Activated naive CD8-positive, alpha-beta T cell treated with anti-CD3 and anti-CD28 coated beads for 36 hours (primary cell): ENCODE results near the gene FADD. TPM values are rescaled to one million over a fixed set of nuclear protein-coding genes. Genes with fewer than 3 reads are reported as not detected.

Experiments
- DNase-seq: peaks from one replicate; pipeline ENCODE4 v3.0.0; 2021
- H3K27ac Mint-ChIP-seq: one replicate; pipeline ENCODE4 v1.8.0; 2022; ENCODE audit warnings: mild to moderate bottlenecking, moderate library complexity, mixed read lengths
- H3K27me3 Mint-ChIP-seq: one replicate; pipeline ENCODE4 v1.8.0; 2022; ENCODE audit warnings: mild to moderate bottlenecking, mixed read lengths
- H3K36me3 Mint-ChIP-seq: one replicate; pipeline ENCODE4 v1.8.0; 2021; ENCODE audit warnings: mild to moderate bottlenecking, mixed read lengths
- H3K4me1 Mint-ChIP-seq: one replicate; pipeline ENCODE4 v1.8.0; 2021; ENCODE audit warnings: mixed read lengths
- H3K4me3 Mint-ChIP-seq: one replicate; pipeline ENCODE4 v1.8.0; 2022; ENCODE audit warnings: mild to moderate bottlenecking, moderate library complexity, mixed read lengths
- H3K9me3 Mint-ChIP-seq: one replicate; pipeline ENCODE4 v1.8.0; 2022; ENCODE audit warnings: mixed read lengths
- total RNA-seq, 2 experiments: library from RNA; stranded (reverse); gene quantifications; one replicate each; pipeline ENCODE4 v1.2.3, GENCODE V29; 2021

FADD gene
- total RNA-seq, 2 experiments from 2014 or later = 31.5 to 32.7 TPM

- H3K9me3 Mint-ChIP-seq = no peaks in the 10 kb centered on the region
- no peak overlapping the region for H3K4me3 Mint-ChIP-seq
- H3K4me1 Mint-ChIP-seq = no peaks in the 10 kb centered on the region
- no peak for DNase-seq
- no peaks in the 10 kb centered on the region for H3K36me3 Mint-ChIP-seq
- H3K27ac Mint-ChIP-seq = no peak overlapping the region
- peaks cover 10% of the 10 kb centered on the region for H3K27me3 Mint-ChIP-seq
These were observed 32.4 kb upstream of the FADD start for GRCh38 chr11:70170596-70171210.

DNA sequence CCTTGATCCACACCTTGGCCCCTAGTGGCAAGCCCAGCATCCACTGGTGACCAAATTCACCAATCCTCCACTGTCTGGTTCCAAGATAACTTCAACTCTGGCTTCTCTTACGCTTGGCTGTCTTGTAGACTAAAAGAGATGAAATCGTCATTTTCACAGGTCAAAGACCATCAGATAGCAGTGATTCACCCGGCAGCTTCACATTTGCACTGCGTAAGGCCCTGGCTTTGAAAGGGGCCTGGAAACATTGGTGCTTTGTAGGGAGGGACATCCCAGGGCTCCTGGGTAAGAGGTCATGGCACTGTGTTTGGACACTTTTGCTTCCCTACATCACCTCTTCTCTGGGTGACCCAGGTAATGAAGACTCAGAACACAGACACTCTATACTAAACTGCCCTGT lies 30.1 kb upstream of the FADD start:
- H3K9me3 Mint-ChIP-seq = no peaks in the 10 kb centered on the region
- H3K36me3 Mint-ChIP-seq = no peaks in the 10 kb centered on the region
- no peak for DNase-seq
- peaks cover 4% of the 10 kb centered on the region for H3K27me3 Mint-ChIP-seq
- no peak overlapping the region for H3K4me3 Mint-ChIP-seq
- no peaks in the 10 kb centered on the region for H3K4me1 Mint-ChIP-seq
- H3K27ac Mint-ChIP-seq = no peak overlapping the region

- Mint-ChIP-seq H3K27ac (no peak overlapping the region), H3K4me3 (no peak overlapping the region), H3K4me1 (no peaks in the 10 kb centered on the region), H3K27me3 (no peaks in the 10 kb centered on the region), H3K36me3 (no peaks in the 10 kb centered on the region), H3K9me3 (no peaks in the 10 kb centered on the region)
- DNase-seq = no peak
These were observed 28.4 kb upstream of the FADD start for GRCh38 chr11:70174547-70175235.

DNA sequence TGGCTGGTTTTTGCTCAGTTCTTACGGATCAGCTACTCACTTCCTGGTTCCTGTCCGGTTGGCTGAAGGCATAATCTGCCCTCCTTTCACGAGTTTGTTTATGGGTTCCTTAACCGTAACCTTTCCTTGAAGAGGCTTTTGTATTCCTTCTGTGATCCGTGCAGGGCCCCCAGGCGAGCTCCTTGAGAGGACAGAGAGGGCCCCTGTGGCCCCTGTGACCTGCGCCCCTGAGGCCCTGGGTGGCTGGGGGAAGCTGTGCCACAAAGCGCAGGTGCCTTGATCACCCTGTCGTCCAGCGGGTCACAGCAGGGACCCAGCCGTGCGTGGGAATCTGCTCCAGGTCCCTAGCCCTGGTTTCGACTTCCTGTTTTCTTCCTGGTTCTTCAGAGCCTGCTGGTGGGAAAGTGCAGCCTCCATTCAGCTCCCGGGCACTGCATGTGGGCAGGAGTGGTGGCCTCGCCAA lies 27.8 kb upstream of the FADD start:
- no peaks in the 10 kb centered on the region for H3K27me3 Mint-ChIP-seq
- no peaks in the 10 kb centered on the region for H3K4me1 Mint-ChIP-seq
- H3K36me3 Mint-ChIP-seq = no peaks in the 10 kb centered on the region
- no peak overlapping the region for H3K27ac Mint-ChIP-seq
- DNase-seq = no peak
- H3K9me3 Mint-ChIP-seq = no peaks in the 10 kb centered on the region
- H3K4me3 Mint-ChIP-seq = no peak overlapping the region

DNA sequence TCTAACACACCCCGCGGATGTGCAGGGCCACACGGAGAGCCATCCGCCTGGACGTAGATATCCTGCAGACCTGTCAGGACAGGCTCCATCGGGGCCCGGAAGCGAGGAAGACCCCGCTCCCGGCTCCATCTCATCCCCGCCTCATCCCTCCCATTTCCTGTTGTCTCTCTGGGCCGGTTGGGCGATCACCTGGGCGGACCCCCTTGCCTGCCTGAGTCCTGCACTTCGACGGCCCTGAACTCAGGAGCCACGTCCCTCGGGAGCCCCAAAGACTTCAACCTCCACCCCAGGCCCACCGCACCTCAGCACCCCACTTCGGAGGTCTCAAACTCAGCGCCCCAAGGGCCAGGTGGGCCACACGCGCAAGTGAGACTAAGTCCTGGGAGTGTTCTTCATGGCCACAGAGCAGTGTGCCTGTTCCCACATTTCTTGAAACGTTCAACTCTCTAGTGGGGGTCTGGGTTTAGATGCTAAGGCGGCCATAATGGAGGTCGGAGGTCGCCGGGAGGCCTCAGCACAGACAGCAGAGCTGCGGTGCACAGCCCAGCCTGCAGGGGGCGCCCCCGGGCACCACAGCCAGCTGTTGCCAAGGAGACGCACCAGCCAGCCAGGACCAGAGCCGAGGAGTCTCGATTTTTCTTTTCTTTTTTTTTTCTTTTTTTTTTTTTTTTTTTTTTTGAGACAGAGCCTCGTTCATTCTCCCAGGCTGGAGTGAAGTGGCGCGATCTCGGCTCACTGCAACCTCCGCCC lies 26.0 kb upstream of the FADD start:
- Mint-ChIP-seq H3K27ac (no peak overlapping the region), H3K4me1 (no peaks in the 10 kb centered on the region), H3K27me3 (no peaks in the 10 kb centered on the region), H3K36me3 (no peaks in the 10 kb centered on the region), H3K9me3 (no peaks in the 10 kb centered on the region), H3K4me3 (no peak overlapping the region)
- DNase-seq = peak; percentile 63

GRCh38 chr11:70180906-70181305 lies 22.2 kb upstream of the FADD start:
- no peaks in the 10 kb centered on the region for H3K4me1 Mint-ChIP-seq

DNA sequence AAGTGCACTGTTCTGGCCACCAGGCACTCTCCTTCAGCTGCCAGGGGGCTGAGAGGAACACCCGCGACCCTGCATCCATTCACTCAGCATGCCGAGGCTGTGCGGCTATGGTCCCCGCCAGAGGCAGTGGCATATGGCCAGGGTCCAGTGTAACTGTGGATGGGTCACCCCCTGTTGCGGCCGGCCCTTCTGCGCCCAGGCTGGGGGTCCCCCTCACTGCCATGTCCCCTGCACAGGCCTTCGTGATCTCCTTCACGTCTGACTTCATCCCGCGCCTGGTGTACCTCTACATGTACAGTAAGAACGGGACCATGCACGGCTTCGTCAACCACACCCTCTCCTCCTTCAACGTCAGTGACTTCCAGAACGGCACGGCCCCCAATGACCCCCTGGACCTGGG lies 20.8 kb upstream of the FADD start:
- H3K9me3 Mint-ChIP-seq = no peaks in the 10 kb centered on the region
- no peaks in the 10 kb centered on the region for H3K36me3 Mint-ChIP-seq
- H3K4me3 Mint-ChIP-seq = no peak overlapping the region
- no peak overlapping the region for H3K27ac Mint-ChIP-seq
- no peaks in the 10 kb centered on the region for H3K27me3 Mint-ChIP-seq
- DNase-seq = no peak
- no peaks in the 10 kb centered on the region for H3K4me1 Mint-ChIP-seq

More at GRCh38 chr11:70180906-70181305, 22.2 kb upstream of the FADD start:
- H3K9me3 Mint-ChIP-seq = no peaks in the 10 kb centered on the region
- H3K36me3 Mint-ChIP-seq = no peaks in the 10 kb centered on the region
- H3K27me3 Mint-ChIP-seq = no peaks in the 10 kb centered on the region
- H3K27ac Mint-ChIP-seq = no peak overlapping the region
- H3K4me3 Mint-ChIP-seq = no peak overlapping the region
- DNase-seq = no peak

GRCh38 chr11:70183032-70183431 lies 20.1 kb upstream of the FADD start:
- Mint-ChIP-seq H3K27ac (no peak overlapping the region), H3K9me3 (no peaks in the 10 kb centered on the region), H3K4me3 (no peak overlapping the region), H3K27me3 (no peaks in the 10 kb centered on the region), H3K36me3 (no peaks in the 10 kb centered on the region), H3K4me1 (no peaks in the 10 kb centered on the region)
- no peak for DNase-seq

- no peak overlapping the region for H3K4me3 Mint-ChIP-seq
- H3K36me3 Mint-ChIP-seq = no peaks in the 10 kb centered on the region
- DNase-seq = no peak
- no peaks in the 10 kb centered on the region for H3K4me1 Mint-ChIP-seq
- no peak overlapping the region for H3K27ac Mint-ChIP-seq
- H3K9me3 Mint-ChIP-seq = no peaks in the 10 kb centered on the region
- H3K27me3 Mint-ChIP-seq = no peaks in the 10 kb centered on the region
These were observed 19.5 kb upstream of the FADD start for GRCh38 chr11:70183483-70184176.

- H3K27me3 Mint-ChIP-seq = no peaks in the 10 kb centered on the region
- H3K27ac Mint-ChIP-seq = no peak overlapping the region
- H3K4me1 Mint-ChIP-seq = no peaks in the 10 kb centered on the region
- no peak for DNase-seq
- H3K4me3 Mint-ChIP-seq = no peak overlapping the region
- no peaks in the 10 kb centered on the region for H3K9me3 Mint-ChIP-seq
- no peaks in the 10 kb centered on the region for H3K36me3 Mint-ChIP-seq
These were observed 18.7 kb upstream of the FADD start for GRCh38 chr11:70184396-70184795.

GRCh38 chr11:70185348-70186055 lies 17.6 kb upstream of the FADD start:
- Mint-ChIP-seq H3K27ac (no peak overlapping the region), H3K4me1 (no peaks in the 10 kb centered on the region), H3K4me3 (no peak overlapping the region), H3K9me3 (no peaks in the 10 kb centered on the region), H3K27me3 (no peaks in the 10 kb centered on the region), H3K36me3 (no peaks in the 10 kb centered on the region)
- no peak for DNase-seq

GRCh38 chr11:70186420-70186819 lies 16.7 kb upstream of the FADD start:
- Mint-ChIP-seq H3K9me3 (no peaks in the 10 kb centered on the region), H3K27me3 (no peaks in the 10 kb centered on the region), H3K36me3 (no peaks in the 10 kb centered on the region), H3K4me3 (no peak overlapping the region), H3K4me1 (no peaks in the 10 kb centered on the region), H3K27ac (no peak overlapping the region)
- no peak for DNase-seq

DNA sequence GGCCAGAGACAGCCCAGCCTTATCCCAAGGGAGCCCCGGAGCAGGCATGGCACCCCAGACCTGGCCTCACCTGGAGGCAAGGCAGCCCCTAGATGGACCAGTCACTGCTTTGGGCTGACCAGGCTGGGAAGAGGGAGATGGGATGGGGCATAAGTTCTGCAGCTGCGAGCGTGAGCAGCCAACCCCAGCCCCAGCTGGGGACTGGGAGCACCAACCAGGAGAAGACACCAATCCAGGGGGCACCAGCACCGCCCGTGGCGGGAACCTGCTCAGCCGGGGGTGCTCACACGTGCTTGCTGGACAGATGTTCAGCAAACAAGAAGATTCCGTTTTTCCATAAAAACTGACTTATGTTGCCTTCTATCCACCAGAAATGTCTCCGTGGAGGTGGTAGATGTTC lies 16.2 kb upstream of the FADD start:
- Mint-ChIP-seq H3K27me3 (peaks cover 2% of the 10 kb centered on the region), H3K36me3 (no peaks in the 10 kb centered on the region), H3K4me1 (no peaks in the 10 kb centered on the region), H3K27ac (no peak overlapping the region), H3K4me3 (no peak overlapping the region), H3K9me3 (no peaks in the 10 kb centered on the region)
- no peak for DNase-seq

DNA sequence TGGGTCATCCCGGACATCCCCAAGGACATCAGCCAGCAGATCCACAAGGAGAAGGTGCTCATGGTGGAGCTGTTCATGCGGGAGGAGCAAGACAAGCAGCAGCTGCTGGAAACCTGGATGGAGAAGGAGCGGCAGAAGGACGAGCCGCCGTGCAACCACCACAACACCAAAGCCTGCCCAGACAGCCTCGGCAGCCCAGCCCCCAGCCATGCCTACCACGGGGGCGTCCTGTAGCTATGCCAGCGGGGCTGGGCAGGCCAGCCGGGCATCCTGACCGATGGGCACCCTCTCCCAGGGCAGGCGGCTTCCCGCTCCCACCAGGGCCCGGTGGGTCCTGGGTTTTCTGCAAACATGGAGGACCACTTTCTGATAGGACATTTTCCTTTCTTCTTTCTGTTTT lies 15.3 kb upstream of the FADD start:
- Mint-ChIP-seq H3K27me3 (peaks cover 8% of the 10 kb centered on the region), H3K36me3 (no peaks in the 10 kb centered on the region), H3K4me3 (no peak overlapping the region), H3K9me3 (no peaks in the 10 kb centered on the region), H3K27ac (no peak overlapping the region), H3K4me1 (no peaks in the 10 kb centered on the region)
- no peak for DNase-seq

DNA sequence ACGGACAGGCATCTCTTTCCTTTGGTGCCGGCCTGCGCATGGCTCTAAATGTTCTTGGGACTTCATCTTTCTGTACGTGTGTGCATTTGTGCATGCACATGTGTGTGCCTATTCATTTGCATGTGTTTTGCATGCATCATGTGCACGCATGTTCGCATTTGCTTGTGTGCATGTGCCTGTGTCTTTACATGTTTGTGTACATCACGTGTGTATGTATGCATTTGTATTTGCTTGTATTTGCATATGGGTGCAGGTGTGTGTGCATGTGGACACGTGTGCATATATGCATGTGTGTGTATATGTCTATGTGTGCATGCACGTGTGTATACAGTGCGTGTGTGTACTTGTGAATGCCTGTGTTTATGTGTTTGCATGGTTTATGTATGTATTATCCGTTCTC lies 13.5 kb upstream of the FADD start:
- H3K27me3 Mint-ChIP-seq = peaks cover 9% of the 10 kb centered on the region

More for the DNA sequence above, 13.5 kb upstream of the FADD start:
- H3K27ac Mint-ChIP-seq = no peak overlapping the region
- no peak overlapping the region for H3K4me3 Mint-ChIP-seq
- no peaks in the 10 kb centered on the region for H3K4me1 Mint-ChIP-seq
- no peaks in the 10 kb centered on the region for H3K9me3 Mint-ChIP-seq
- H3K36me3 Mint-ChIP-seq = no peaks in the 10 kb centered on the region
- no peak for DNase-seq
